GM18861 (cell line): Measurements from ENCODE around the gene TF.

Experiments used
- ATAC-seq: cut with Tn5 transposase; IDR thresholded peaks from one replicate; pipeline ENCODE4 v1.9.1; 2021; ENCODE audit not compliant: unreplicated experiment

TF gene

GRCh38 chr3:133834621-133835417 lies 88.6 kb downstream of the TF start:
- ATAC-seq, result no peak

DNA sequence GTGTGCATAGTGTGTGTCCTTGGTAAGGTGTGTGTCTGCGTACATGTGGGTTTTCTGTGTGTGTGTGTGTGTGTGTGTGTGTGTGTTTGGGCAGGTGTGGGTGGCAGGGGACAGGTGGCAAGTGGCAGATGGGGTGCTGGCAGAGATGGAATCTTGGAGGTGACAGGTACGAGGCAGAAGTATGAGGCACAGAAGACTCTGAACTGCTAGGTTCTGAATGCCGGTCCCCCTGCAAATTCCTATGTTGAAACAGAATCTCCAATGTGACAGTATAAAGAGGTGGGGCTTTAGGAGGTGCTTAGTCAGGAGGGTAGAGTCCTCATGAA lies 89.2 kb downstream of the TF start:
- ATAC-seq, result no peak

DNA sequence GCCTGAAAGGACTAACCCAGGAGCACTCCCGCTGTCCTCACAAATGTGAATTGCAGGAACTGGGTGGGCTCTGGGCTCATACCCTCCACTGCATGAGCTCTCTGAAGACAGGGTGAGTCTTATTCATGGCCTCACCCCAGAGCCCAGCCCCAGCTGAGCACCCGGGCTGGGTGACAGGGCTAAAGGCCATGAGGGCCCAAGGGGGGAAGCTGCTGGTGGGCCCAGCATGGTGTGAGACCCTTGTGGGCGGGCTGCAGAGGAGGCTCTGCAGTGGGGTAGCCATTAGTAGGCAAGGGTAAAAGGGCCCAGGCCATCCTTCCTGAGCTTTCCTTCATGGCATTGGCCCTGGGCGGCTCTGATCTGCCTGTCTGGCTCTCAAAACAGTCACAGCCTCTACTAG lies 89.8 kb downstream of the TF start:
- no peak for ATAC-seq

- ATAC-seq, result no peak
These were observed 90.4 kb downstream of the TF start for GRCh38 chr3:133836497-133837158.

- ATAC-seq, result no peak
These were observed 91.5 kb downstream of the TF start for GRCh38 chr3:133837487-133838295.

GRCh38 chr3:133838296-133838789 lies 92.2 kb downstream of the TF start:
- no peak for ATAC-seq

DNA sequence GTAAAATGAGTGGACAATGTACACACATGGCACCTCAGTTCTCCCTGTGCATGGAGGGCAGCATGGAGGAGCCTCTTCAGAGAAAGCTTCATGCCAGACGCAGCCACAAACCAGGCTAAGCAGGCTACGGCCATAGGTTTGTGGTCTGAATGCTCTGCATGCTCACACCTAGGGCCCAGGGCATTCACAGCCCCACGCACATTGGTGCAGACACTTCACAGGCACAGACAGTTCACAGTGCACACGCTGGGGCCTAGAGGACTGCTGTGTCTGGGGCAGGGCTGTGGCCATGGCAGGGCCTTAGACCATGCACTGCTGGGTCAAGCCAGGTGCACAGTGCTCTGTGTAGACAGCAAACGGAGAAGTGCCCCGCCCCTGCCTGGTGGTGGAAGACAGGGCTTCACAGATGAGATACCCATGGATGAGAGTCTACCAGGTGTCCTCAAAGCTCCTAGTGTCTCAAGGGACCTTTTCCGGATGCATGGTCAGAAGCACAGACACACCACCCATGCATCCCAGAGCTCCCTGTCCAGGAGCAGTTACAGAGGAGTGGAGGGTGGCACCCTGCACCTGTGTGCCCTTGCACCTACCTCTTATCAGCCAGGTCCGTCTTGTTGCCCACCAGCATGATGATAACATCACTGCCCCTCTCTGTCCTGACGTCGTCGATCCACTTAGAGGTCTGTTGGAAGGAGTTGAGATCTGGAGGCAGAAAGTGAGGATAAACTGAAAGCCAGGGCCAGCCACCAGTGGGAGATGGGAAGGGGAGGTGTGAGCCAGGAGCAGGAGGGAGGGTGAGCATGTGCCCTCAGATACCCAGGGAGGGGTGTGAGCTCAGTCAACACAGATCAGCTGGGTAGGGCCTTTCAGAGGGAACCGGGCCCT lies 93.0 kb downstream of the TF start:
- no peak for ATAC-seq

- ATAC-seq, result no peak
These were observed 94.0 kb downstream of the TF start for GRCh38 chr3:133840055-133840737.

- no peak for ATAC-seq
These were observed 94.6 kb downstream of the TF start for GRCh38 chr3:133840767-133841166.

- no peak for ATAC-seq
These were observed 95.0 kb downstream of the TF start for GRCh38 chr3:133841196-133841595.

DNA sequence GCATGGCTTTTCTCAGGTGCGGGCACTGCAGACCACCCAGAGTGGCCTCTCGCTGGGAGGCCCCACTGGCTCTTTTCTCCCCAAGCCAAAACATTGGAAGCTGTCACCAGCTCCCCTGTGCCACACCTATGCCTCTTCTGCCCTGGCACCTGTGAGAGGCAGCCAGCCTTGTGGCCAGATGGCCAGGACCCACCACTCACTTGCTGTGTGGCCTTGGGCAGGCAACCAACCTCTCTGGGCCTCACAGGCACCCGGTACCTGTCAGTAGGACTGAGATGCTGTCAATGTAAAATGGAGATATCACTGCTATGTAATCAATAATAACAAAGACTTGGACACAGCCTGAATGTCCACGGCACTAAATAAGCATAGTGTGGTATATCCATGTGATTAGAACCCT lies 96.0 kb downstream of the TF start:
- no peak for ATAC-seq

- no peak for ATAC-seq
These were observed 97.4 kb downstream of the TF start for GRCh38 chr3:133843634-133844033.

GRCh38 chr3:133845127-133845526 lies 98.9 kb downstream of the TF start:
- ATAC-seq, result no peak
